Central memory CD8-positive, alpha-beta T cell (primary cell): ENCODE data around the gene GAREM2.
"Not testable (repeated sequence)": the region's sequence is repeated elsewhere in the genome, so short reads cannot be mapped to it uniquely, and the experiment has no call there.

Experiments used
- ATAC-seq: fragments of 150-1000 bp; cut with Tn5 transposase; replicated peaks from 2 replicates; pipeline ENCODE4 v1.10.0; 2022; ENCODE audit warnings: mild to moderate bottlenecking, moderate FRiP score, moderate number of reproducible peaks; ENCODE audit not compliant: poor library complexity, severe bottlenecking; ENCODE audit errors: extremely low read depth
- DNase-seq, 2 donors: peaks; one replicate each; pipeline ENCODE4 v3.0.0; 2021; ENCODE audit warnings: low spot score in 2 of 2
- H3K27ac Mint-ChIP-seq: one replicate; pipeline ENCODE4 v1.8.0; 2022; ENCODE audit warnings: low read depth, mild to moderate bottlenecking, moderate library complexity, mixed read lengths
- H3K27me3 Mint-ChIP-seq: one replicate; pipeline ENCODE4 v1.8.0; 2022; ENCODE audit warnings: mixed read lengths
- H3K36me3 Mint-ChIP-seq: one replicate; pipeline ENCODE4 v1.8.0; 2022; ENCODE audit warnings: mild to moderate bottlenecking, moderate library complexity, mixed read lengths; ENCODE audit not compliant: insufficient read depth
- H3K4me1 Mint-ChIP-seq: one replicate; pipeline ENCODE4 v1.8.0; 2022; ENCODE audit warnings: mixed read lengths
- H3K4me3 Mint-ChIP-seq: one replicate; pipeline ENCODE4 v1.8.0; 2022; ENCODE audit warnings: mild to moderate bottlenecking, moderate library complexity, mixed read lengths
- H3K9me3 Mint-ChIP-seq: one replicate; pipeline ENCODE4 v1.8.0; 2022; ENCODE audit warnings: mixed read lengths

GAREM2 gene

DNA sequence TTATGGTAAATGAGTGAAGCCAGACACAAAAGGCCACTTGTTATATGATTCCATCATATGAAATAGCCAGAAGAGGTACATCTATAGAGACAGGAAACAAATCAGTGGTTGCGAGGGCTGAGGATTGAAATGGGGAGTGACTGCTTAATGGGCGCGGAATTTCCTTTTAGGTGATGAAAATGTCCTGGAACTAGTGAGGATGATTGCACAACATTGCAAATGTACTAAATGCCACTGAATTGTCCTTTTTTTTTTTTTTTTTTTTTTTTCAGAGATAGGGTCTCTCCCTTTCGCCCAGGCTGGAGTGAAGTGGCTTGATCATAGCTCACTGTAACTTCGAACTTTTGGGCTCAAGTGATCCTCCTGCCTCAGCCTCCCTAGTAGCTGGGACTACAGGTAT is 15.3 kb upstream of the GAREM2 start:
- ATAC-seq = no peak
- H3K27me3 Mint-ChIP-seq = peaks cover 16% of the 10 kb centered on the region
- no peak for DNase-seq
- H3K4me1 Mint-ChIP-seq = no peaks in the 10 kb centered on the region
- H3K9me3 Mint-ChIP-seq = no peaks in the 10 kb centered on the region
- H3K4me3 Mint-ChIP-seq = no peak overlapping the region
- H3K36me3 Mint-ChIP-seq = no peaks in the 10 kb centered on the region
- no peak overlapping the region for H3K27ac Mint-ChIP-seq

DNA sequence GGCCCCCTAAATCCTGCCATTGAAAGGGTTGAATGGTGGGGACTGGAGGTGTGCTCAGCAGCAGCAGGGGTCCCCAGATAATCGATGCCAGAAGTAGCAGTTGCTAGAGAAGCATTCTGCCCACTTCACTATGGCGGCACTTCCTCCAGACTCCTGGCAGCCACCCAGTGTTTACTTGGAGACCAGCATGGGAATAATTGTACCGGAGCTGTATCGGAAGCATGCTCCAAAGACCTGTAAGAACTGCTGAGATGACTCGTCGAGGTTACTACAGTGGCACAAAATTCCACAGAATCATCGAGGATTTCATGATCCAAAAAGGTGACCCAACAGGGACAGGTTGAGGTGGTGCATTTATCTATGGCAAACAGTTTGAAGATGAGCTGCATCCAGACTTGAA is 11.0 kb upstream of the GAREM2 start:
- Mint-ChIP-seq H3K27ac (no peak overlapping the region), H3K4me3 (no peak overlapping the region), H3K36me3 (no peaks in the 10 kb centered on the region)

DNA sequence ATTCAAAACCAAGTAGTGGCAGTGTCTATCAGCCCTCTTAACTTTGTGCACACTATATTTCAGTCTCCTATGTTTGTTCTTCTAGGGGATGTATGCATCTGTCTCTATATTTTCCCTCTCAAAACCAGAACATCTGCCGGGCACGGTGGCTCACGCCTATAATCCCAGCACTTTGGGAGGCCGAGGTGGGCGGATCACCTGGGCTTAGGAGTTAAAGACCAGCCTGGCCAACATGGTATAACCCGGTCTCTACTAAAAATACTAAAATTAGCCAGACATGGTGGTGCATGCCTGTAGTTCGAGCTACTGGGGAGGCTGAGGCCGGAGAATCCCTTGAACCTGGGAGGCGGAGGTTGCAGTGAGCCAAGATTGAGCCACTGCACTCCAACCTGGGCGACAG is 9.9 kb upstream of the GAREM2 start:
- no peak overlapping the region for H3K27ac Mint-ChIP-seq
- H3K36me3 Mint-ChIP-seq = no peaks in the 10 kb centered on the region
- no peaks in the 10 kb centered on the region for H3K4me1 Mint-ChIP-seq
- DNase-seq (no peak), ATAC-seq (no peak)
- H3K9me3 Mint-ChIP-seq = no peaks in the 10 kb centered on the region
- H3K4me3 Mint-ChIP-seq = no peak overlapping the region
- H3K27me3 Mint-ChIP-seq = peaks cover 8% of the 10 kb centered on the region

More for the DNA sequence above, 11.0 kb upstream of the GAREM2 start:
- DNase-seq = no peak
- H3K4me1 Mint-ChIP-seq = no peaks in the 10 kb centered on the region
- ATAC-seq = no peak
- peaks cover 8% of the 10 kb centered on the region for H3K27me3 Mint-ChIP-seq
- no peaks in the 10 kb centered on the region for H3K9me3 Mint-ChIP-seq

DNA sequence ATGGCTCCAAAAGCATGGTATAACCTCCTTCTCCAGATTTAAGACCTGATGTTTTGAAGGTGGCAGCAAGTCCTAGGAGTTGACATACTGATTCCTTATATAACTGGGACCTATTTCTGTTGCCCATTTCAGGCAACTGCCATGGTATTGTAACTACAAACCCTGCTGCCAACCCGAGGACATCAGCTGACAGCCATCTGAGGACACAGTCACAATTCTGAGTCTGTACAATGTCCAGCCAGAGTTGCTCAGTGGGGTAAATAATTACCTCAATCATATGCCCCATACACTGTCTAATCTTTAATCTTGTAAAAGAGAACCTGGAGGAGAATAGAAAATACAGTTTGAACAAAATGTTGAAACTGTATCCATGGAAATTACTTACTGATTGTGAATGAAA is 8.7 kb upstream of the GAREM2 start:
- Mint-ChIP-seq H3K4me3 (no peak overlapping the region), H3K27ac (no peak overlapping the region), H3K9me3 (no peaks in the 10 kb centered on the region), H3K36me3 (no peaks in the 10 kb centered on the region), H3K4me1 (no peaks in the 10 kb centered on the region), H3K27me3 (peaks cover 8% of the 10 kb centered on the region)
- no peak for ATAC-seq
- DNase-seq = no peak

DNA sequence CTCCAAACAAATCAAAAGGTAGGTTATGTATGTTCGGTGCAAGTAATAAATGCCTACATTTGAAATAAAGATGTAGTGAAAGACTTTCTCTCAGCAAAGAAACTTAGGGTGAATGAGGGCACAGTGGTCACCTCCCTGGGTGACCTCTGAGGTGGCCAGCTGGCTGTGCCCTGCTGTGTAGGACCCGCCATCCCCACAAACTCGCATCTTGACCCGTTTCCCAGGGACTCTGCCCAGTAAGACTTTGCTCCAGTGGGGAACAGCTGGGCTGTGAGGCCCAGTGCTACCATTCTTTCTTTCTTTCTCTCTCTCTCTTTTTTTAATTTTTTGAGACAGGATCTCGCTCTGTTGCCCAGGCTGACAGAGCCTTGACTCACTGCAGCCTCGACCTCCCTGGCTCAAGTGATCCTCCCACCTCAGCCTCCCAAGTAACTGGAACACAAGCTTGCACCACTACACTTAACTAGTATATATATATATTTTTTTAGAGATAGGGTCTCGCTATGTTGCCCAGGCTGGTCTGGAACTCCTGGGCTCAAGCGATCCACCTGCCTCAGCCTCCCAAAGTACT is 8.2 kb upstream of the GAREM2 start:
- no peaks in the 10 kb centered on the region for H3K9me3 Mint-ChIP-seq
- no peak overlapping the region for H3K4me3 Mint-ChIP-seq
- H3K4me1 Mint-ChIP-seq = no peaks in the 10 kb centered on the region
- no peak overlapping the region for H3K27ac Mint-ChIP-seq
- peaks cover 8% of the 10 kb centered on the region for H3K27me3 Mint-ChIP-seq
- DNase-seq = no peak
- H3K36me3 Mint-ChIP-seq = no peaks in the 10 kb centered on the region
- ATAC-seq = no peak

DNA sequence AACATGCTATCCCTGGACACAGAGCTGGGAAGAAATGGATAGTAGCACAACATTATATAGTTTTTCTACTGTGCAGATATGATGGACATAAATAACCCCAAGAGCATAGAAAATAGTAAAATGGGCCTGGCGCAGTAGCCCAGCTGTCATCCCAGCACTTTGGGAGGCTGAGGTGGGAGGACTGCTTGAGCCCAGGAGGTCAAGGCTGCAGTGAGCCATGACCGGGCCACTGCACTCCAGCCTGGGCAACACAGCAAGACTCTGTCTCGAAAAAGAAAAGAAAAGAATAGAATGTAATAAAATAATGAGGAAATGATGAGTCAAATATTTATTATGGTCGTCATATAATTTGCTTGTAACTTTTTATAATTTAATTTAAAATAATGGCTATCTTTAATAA is 7.5 kb upstream of the GAREM2 start:
- Mint-ChIP-seq H3K36me3 (no peaks in the 10 kb centered on the region), H3K27ac (no peak overlapping the region), H3K27me3 (peaks cover 2% of the 10 kb centered on the region), H3K9me3 (no peaks in the 10 kb centered on the region), H3K4me3 (no peak overlapping the region), H3K4me1 (no peaks in the 10 kb centered on the region)
- DNase-seq = no peak
- no peak for ATAC-seq

DNA sequence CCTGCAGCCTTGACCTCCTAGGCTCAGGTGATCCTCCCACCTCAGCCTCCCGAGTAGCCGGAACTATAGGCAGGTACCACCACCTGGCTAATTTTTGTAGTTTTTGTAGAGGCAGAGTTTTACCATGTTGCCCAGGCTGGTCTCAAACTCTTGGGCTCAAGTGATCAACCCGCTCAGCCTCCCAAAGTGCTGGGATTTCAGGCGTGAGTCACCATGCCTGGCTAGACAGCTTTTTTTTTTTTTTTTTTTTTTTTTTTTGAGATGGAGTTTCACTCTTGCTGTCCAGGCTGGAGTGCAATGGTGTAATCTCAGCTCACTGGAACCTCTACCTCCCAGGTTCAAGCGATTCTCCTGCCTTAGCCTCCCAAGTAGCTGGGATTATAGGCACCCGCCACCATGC is 6.3 kb upstream of the GAREM2 start:
- not testable (repeated sequence) for H3K4me1 Mint-ChIP-seq, DNase-seq, ATAC-seq

DNA sequence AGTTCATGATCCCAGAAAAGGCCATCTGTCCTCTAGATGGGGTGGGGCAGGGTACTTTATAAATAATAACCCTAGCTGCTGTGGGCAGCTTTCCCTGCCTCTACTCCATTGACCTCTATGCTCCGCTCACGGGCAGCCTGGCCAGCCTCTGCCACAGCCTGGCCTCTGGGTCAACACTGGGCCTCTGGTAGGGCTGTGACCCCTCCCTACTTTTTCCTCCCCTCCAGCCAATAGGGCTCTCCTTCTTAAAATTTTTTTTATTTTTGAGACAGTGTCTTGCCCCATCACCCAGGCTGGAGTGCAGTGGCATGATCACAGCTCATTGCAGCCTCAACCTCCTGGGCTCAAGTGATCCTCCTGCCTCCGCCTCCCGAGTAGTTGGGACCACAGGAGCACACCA is 4.1 kb upstream of the GAREM2 start:
- H3K4me1 Mint-ChIP-seq = peaks cover 12% of the 10 kb centered on the region
- DNase-seq = no peak
- no peak for ATAC-seq
- H3K27me3 Mint-ChIP-seq = peaks cover 19% of the 10 kb centered on the region
- peaks cover 3% of the 10 kb centered on the region for H3K36me3 Mint-ChIP-seq
- no peaks in the 10 kb centered on the region for H3K9me3 Mint-ChIP-seq
- no peak overlapping the region for H3K4me3 Mint-ChIP-seq
- no peak overlapping the region for H3K27ac Mint-ChIP-seq

More for the DNA sequence above, 6.3 kb upstream of the GAREM2 start:
- not testable (repeated sequence) for H3K27me3 Mint-ChIP-seq, H3K9me3 Mint-ChIP-seq, H3K4me3 Mint-ChIP-seq, H3K36me3 Mint-ChIP-seq, H3K27ac Mint-ChIP-seq

DNA sequence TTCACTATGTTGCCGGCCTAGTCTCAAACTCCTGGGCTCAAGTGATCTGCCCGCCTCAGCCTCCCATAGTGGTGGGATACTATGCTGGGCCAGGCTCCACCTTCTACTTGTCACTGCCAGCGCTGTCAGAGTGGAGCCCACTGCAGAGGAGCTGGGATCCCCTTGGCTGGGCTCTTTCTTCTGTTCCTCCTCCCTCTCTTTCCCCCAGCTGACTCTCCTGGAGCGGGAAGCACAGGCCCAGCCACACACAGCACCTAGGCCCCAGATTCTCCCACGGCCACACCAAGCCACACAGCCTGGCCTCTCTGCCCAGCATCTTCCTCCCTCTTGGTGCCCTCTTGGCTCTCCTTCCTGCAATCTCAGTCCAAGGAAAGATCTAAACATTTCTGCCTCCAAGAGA is 3.7 kb upstream of the GAREM2 start:
- DNase-seq (no peak), ATAC-seq (no peak)
- peaks cover 23% of the 10 kb centered on the region for H3K27me3 Mint-ChIP-seq
- H3K27ac Mint-ChIP-seq = no peak overlapping the region
- peaks cover 14% of the 10 kb centered on the region for H3K4me1 Mint-ChIP-seq
- H3K9me3 Mint-ChIP-seq = no peaks in the 10 kb centered on the region
- H3K36me3 Mint-ChIP-seq = peaks cover 3% of the 10 kb centered on the region
- no peak overlapping the region for H3K4me3 Mint-ChIP-seq

DNA sequence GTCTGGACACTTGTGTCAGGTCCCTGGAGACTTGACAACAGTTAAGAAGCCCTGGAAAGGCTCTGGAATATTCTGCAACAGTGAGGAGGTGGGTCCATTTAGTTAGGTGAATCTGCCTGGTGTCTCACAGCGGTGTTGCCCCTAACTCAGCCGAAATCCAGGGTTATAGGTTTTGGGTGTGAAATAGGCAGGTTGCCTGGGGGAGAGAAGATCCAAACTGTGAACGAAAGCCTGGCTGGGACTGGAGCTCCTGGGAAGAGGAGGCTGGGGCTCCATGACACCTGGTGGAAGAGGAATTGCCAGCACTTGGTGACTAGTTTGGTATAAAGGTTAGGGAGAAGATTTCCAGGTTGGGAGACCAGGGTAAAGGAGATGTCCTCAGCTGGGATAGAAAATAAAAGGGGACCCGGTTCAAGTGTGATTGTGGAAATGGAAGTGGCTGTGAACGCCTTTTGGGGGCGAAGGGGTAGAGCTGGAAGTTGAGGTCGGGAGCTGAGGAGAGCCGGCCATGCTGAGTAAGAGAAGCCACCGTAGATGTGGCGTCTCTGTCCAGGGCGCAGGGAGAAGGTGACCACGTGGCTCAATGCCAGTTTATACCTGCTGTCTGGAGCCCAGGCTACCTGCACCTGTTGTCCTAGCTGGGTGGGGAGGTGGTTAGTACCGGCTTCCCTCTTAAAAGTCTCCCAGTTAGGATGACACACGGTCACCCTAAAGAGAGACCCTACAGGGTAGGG is 3.0 kb upstream of the GAREM2 start:
- no peak overlapping the region for H3K4me3 Mint-ChIP-seq
- ATAC-seq (no peak), DNase-seq (no peak)
- peaks cover 19% of the 10 kb centered on the region for H3K4me1 Mint-ChIP-seq
- no peaks in the 10 kb centered on the region for H3K9me3 Mint-ChIP-seq
- no peak overlapping the region for H3K27ac Mint-ChIP-seq
- H3K27me3 Mint-ChIP-seq = peaks cover 29% of the 10 kb centered on the region
- H3K36me3 Mint-ChIP-seq = peaks cover 4% of the 10 kb centered on the region

DNA sequence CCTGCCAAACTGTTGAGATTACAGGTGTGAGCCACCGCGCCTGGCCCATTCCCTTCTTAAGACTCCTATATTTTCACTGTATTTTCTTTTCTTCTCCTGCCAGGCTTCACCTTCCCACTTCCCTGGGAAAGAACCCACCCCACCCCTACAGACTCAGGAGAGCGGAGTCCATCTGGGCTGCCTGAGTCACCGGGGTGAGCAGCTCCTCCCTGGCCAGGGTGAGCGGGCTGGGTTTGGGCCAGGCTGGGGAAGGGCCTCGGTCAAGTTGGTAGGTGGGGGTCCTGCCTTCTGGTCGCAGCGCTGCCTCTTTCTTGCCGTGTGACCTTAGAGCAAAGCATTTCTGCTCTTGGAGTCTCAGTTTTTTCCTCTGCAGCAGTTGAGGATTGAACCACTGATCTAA is 2.1 kb upstream of the GAREM2 start:
- Mint-ChIP-seq H3K4me3 (peak overlapping the region; percentile 83), H3K4me1 (peaks cover 19% of the 10 kb centered on the region), H3K27me3 (peaks cover 38% of the 10 kb centered on the region), H3K9me3 (no peaks in the 10 kb centered on the region), H3K27ac (no peak overlapping the region), H3K36me3 (peaks cover 4% of the 10 kb centered on the region)
- no peak for ATAC-seq
- DNase-seq = no peak

DNA sequence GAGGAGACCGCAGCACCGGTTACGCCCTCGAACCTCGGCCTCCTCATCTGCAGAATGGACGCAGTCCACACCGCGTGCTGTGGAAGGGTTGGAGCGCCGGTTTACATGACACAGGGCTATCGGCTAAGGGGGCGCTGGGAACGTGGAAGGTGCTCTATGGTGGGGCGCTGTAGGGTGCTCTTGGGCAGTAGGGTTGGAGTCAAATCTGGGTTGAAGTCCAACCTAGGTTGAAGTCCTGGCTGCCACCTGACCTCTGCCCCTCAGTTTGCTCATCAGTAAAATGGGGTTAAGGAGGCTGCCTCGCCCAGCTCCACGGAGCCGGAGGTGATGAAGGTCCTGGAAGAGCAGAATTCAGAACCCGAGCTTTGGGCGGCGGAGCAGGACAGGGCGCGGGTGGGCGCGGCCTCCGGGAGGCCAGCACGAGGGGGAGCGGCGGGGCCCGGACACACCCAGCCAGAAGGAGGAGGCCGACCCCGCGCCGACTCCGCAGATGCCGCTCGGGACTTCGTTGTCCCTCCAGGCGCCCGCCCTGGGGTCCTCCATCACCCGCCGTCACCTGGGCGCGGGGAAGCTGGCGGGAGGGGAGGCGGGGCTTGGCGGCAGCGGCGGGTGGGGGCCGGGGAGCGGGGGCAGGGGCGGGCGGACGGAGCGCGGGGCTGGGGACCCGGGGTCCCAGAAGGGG is 558 bp upstream of the GAREM2 start:
- Mint-ChIP-seq H3K27ac (peak overlapping the region; percentile 85), H3K36me3 (peaks cover 4% of the 10 kb centered on the region), H3K9me3 (no peaks in the 10 kb centered on the region), H3K4me3 (peak overlapping the region; percentile 83), H3K4me1 (peaks cover 19% of the 10 kb centered on the region), H3K27me3 (peaks cover 52% of the 10 kb centered on the region)
- ATAC-seq (no peak), DNase-seq (no peak)
